AG09309 (cell line): ENCODE measurements around the gene AVEN.

Experiments
- DNase-seq: peaks from one replicate; pipeline ENCODE4 v3.0.0-alpha.2; 2010; ENCODE audit warnings: low read depth
- H3K4me3 ChIP-seq: 2 replicates; pipeline ENCODE4 v1.5.1; 2011; ENCODE audit warnings: mild to moderate bottlenecking, low read depth, low read length, moderate library complexity; ENCODE audit not compliant: control insufficient read depth
- CTCF ChIP-seq: IDR thresholded peaks from 2 replicates; pipeline ENCODE4 v1.5.1; 2011; ENCODE audit warnings: mild to moderate bottlenecking, low read depth, low read length, inconsistent platforms; ENCODE audit not compliant: insufficient read depth, control insufficient read depth; ENCODE audit errors: missing control alignments

Gene AVEN

GRCh38 chr15:33902043-33902442, 137.0 kb downstream of the AVEN start:
- DNase-seq = no peak
- no peak for TF ChIP-seq CTCF

GRCh38 chr15:33894193-33894592, 144.8 kb downstream of the AVEN start:
- no peak overlapping the region for H3K4me3 ChIP-seq
- DNase-seq = no peak
- no peak for TF ChIP-seq CTCF

More at GRCh38 chr15:33902043-33902442, 137.0 kb downstream of the AVEN start:
- H3K4me3 ChIP-seq = no peak overlapping the region

GRCh38 chr15:33888176-33888575, 150.8 kb downstream of the AVEN start:
- no peak for TF ChIP-seq CTCF
- no peak for DNase-seq
- H3K4me3 ChIP-seq = no peak overlapping the region

- DNase-seq = no peak
- H3K4me3 ChIP-seq = no peak overlapping the region
- no peak for TF ChIP-seq CTCF
Measured at GRCh38 chr15:33882921-33883320, 156.1 kb downstream of the AVEN start.

GRCh38 chr15:33874156-33874555, 164.8 kb downstream of the AVEN start:
- no peak for DNase-seq
- no peak overlapping the region for H3K4me3 ChIP-seq
- TF ChIP-seq CTCF = no peak

- H3K4me3 ChIP-seq = no peak overlapping the region
- no peak for TF ChIP-seq CTCF
- no peak for DNase-seq
Measured at GRCh38 chr15:33872416-33873106, 166.4 kb downstream of the AVEN start.
